ENCODE measurements around the gene DCAF4.
A peak's percentile ranks its signal among the peaks of the same experiment; 100 is the strongest.
"Not testable (repeated sequence)": the region's sequence is repeated elsewhere in the genome, so short reads cannot be mapped to it uniquely, and the experiment has no call there.

Gene DCAF4

DNA sequence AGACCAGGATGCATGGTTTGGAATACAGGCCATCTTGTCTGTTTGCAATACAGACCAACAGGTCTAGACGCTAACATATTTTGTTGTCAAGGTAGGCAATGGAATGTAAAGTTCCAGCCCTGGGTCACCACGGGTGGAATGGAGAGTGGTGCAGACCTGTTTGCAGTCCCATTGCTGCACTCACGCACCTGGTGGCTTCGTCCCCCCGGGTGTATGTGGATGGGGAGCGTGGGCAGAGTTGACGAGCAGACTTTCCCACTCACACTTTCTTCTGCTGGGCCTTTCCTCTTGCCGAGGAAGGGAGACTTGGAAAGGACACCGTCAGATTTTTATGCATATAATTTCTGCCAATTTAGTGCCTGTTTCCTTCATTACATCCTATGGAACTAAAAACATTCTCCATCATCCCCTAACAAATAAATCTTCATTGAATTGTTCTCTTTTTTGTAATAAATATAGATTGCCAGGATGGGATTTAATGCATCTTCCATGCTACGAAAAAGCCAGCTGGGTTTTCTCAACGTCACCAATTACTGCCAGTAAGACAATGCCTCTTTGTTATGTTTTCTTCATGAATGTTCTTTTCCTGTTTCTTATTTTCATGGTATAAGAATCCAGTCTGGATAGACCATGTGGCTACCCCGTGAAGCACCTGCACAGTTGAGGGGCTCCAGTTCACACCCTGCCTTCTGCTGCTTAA lies 15.2 kb downstream of the DCAF4 start:
- DNase-seq = no peak

DNA sequence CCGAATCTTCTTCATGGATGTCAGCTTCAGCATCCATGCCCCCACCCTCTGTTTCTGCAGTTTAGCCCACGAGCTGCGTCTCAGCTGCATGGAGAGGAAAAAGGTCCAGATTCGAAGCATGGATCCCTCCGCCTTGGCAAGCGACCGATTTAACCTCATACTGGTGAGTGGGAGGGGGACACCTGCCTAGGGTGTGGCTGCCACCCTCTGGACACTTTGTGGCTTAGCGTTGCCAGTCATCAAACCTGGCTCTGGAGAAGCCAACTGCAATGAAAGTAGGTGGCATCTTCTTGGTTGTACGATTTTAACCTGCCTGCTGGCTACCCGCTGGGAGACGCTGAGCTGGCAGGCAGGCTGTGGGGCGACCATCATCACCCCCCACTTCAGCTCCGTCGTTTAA lies 16.7 kb downstream of the DCAF4 start:
- DNase-seq = no peak

DNA sequence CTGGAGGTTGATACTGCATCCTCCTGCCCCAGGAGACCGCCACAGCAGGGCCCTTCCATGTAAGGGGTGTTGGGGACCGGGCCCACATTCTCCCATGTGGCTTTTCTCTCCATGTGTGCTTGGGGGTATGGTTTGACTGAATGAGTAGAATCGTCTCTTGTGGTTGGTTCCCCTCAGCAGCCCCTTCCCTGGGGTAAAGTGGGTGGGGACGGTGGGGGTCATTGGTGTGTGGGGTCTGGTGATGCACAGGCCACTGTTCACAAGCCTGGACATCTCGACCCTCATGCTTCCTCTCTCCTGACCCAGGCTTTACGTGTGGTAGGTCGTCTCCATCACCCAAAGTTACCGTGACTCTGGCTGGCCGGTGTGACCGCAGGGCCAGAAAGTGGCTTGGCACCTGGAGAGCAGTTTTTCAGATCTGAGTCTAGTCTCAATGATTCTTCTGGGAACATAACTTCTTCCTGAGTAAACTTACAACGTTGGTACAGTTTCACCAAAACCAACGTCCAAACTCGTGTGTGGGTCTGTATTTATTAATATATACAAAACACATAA lies 17.7 kb downstream of the DCAF4 start:
- DNase-seq = no peak

DNA sequence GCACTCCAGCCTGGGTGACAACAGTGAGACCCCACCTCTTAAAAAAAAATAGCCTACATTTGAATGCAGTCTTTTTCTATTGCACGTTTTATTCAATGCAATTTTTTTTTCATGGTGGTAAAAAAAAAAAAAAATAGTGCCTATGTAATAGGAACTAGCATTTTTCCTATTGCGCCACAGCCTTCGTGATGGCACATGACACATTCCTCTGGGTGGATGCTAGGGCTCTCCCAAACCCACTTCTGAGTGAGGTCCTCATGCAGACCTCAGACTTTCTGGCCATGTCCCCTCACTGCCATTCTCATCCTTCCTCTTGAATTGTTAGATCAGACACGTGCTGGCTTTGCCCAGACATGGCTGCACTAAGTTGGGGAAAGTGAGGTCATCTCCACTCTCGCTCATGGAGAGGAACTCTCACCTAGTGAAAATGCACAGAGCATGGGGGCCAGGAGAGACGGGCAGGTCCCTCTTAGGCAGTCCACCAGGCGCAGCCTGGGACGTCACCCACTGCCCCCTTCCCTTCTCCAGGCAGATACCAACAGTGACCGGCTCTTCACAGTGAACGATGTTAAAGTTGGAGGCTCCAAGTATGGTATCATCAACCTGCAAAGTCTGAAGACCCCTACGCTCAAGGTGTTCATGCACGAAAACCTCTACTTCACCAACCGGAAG lies 19.2 kb downstream of the DCAF4 start:
- no peak for DNase-seq

DNA sequence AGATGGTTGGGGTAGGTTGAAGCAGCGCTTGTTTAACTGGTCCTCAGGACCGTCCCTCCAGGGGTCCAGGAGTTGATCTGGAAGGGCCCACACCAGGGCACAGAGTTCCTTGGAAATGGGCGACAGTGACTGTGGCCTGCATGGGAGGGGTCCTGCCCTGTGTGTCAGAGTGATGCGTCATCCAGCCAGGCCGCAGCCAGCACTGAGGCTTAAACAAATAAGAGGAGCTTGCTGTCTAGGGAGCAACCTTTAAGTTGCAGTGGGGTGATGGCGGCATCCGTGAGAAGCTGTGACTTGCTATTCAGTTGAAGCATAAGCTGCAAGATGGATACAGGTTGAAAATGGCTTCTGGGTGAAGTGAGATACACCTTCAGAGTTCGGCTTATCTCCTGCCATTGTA lies 20.2 kb downstream of the DCAF4 start:
- DNase-seq = no peak

DNA sequence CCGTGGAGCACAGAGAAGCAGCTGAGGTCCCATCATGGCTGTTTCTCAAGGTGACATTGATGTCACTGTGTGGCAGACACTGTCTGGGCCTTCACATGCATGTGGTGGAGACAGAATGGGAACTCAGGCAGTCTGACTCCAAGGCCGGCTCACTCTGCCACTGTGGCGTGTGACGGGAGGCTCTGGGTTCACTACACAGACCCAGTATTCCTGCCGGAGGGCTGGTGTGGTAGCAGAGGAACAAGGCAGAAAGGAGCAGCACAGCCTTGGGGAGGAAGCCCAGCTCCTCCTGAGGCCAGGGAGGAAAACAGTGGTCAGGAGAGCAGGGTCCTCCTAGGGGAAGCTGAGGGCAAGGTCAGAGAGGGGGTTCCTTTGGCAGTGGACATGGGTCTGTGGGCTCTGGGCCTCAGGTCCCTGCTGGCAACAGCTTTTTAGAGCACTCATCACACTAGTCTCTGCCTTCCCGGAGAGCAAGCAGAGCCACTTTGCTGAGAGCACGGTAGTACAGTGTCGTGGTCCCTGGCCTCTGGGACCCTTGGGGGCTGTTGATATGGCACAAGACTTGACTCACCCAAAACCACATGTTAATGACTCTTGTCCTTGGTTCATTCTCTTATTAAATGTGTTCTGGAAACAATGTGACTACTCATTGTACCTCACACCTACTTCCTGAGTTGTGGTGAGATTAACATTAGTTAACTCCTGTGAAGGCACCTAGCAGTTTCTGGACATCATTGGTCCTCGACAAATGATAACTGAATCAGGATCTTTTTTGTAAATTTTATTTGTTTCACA lies 21.3 kb downstream of the DCAF4 start:
- DNase-seq = no peak

DNA sequence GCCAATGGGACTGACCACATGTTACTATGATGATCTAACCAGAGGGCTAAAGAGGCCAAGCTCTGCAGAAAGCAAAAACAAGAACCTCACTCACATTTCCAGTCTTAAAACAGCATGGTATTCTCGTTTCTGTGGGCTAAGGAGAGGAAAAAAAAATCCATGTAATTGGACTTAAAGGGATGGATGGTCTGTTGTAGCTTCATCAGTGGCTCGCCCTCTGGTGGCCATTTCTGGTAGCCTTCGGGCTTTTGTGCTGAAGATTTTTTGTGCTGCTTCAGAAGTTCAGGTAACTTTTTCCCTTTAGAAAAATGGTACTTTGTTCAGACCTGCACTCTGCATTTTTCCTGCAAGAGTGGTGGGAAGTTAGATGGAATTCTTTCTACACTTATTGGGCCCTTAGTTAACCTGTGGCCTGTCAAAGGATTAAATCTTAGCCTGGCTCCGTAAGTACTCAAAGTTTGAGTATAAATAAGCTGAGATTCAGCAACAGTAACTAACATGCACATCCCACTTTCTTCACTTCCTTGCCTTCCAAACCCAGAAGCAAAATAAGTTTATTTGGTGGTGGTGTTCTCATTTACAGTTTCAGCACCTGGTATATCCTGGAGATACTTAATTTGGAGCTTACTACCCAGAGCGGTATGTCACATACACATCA lies 22.3 kb downstream of the DCAF4 start:
- DNase-seq = peak; percentile 71

DNA sequence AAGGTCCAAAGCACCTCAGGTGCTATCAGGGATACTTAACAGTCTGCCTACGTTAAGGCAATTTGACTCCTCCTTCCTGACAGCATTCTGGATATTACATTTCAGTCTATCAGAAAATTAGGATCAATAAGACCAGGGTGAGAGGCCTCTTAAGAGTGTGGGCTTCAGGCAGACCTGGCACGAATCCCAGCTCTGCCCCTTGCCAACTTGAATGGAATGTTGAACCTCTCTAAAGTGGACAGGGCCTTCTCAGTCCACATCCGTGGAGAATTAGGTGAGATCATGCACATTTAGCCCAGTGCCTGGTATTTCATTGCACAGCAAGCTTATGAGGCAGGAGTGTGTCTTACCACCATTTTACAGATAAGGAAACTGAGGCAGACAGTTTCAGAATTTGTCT lies 25.9 kb downstream of the DCAF4 start:
- no peak for DNase-seq

DNA sequence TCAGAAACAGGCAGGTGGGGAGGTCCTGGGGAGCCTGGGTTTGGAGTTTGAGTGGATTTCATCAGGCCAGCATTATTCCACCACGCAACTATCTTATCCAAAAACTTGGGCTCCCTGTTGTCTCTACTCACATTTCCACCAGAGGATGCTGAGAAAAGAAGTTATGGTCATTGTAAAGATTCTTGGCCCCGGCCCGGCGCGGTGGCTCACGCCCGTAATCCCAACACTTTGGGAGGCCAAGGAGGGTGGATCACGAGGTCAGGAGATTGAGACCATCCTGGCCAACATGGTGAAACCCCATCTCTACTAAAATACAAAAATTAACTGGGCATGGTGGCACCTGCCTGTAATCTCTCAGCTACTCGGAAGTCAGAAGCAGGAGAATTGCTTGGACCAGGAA lies 30.5 kb downstream of the DCAF4 start:
- DNase-seq = not testable (repeated sequence)

DNA sequence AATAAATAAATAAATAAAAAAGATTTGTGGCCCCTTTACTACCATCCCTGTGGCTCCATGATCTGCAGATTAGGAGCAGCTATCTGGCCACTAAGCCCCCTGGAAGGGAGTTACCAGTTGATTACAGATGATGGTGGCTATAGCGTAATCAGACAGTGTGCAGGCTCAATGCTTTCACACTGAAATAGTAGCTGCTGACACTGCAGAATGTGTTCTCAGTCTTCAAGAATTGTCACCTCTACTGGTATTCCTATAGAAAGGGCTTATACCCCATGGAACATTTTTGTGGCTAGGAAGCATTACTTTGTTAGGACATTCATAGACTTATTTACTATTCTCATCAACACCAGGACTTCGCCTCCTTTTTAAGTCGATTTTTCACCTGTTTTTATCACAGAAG lies 30.9 kb downstream of the DCAF4 start:
- DNase-seq = no peak

DNA sequence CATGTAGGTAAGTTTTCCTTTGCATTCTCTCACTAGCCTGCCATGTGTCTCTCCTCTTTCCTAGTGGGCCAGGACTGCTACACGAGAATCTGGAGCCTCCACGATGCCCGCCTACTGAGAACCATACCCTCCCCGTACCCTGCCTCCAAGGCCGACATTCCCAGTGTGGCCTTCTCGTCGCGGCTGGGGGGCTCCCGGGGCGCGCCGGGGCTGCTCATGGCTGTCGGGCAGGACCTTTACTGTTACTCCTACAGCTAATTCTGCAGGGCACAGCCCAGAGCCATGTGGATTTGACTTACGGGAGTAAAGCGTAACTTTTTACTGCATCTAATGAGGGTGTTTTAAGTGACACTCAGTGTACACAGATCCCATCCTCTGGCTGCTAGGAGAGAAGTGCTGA lies 32.3 kb downstream of the DCAF4 start:
- no peak for DNase-seq

DNA sequence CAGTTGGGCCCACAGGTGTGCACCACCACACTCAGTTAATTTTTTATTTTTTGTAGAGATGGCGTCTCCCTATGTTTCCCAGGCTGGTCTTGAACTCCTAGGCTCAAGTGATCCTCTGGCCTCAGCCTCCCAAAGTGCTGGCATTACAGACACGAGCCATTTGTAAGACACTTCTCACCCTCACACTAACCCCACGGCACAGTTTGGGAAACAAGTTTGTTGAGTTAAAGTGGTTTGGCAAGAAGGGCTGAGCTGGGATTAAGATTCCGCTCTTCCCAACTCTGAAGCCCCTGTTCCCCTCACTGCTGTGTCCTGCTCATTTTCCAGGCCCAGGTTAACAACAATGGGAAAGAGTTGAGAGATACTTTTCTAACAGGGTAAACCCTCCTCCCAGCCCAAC lies 34.8 kb downstream of the DCAF4 start:
- DNase-seq = not testable (repeated sequence)

DNA sequence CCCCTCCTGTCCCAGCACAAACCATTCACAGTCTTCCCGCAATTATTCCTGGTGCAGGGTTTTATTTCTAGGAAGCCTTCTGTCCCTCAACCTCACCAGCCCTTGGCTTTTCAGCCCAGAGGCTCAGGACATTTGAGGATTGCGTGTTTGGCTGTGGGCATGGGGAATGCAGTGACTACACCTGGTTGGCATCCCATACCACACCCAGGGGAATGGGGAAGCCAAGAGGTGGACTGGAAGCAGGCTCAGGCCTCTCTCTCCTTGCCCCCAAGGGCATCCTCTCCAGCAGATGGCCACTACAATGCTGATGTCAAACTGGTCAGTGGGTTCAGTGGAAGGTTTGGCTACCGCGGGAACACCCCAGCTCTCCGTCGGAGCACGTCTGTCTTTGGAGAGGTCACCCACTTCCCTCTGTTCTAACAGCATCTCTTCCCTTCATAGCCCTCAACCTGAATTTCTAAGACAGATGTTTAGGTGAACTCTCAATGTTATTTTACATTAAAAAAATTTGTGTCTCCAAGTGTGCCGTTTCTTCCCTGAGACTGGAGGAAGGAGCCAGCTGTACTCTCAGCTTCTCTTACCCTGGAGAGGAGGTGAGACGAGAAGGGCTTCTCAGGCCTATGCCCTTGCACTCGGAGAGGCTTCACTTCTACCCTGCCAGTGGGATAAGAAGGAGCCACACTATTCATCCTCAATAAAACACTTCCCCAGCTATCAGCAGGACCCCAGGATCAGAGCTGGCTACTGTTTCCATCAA lies 35.5 kb downstream of the DCAF4 start:
- DNase-seq = no peak

DNA sequence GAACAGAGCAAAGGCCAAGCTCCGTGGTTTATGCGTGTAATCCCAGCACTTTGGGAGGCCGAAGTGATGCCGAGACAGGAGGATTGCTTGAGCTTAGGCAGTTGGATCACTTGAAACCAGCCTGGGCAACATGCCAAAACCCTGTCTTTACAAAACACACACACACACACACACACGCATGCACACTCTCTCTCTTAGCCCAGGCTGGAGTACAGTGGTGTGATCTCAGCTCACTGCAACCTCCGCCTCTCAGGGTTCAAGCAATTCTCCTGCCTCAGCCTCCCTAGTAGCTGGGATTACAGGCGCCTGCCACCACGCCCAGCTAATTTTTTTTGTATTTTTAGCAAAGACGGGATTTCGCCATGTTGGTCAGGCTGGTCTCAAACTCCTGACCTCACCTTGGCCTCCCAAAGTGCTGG lies 36.1 kb downstream of the DCAF4 start:
- DNase-seq = not testable (repeated sequence)

DNA sequence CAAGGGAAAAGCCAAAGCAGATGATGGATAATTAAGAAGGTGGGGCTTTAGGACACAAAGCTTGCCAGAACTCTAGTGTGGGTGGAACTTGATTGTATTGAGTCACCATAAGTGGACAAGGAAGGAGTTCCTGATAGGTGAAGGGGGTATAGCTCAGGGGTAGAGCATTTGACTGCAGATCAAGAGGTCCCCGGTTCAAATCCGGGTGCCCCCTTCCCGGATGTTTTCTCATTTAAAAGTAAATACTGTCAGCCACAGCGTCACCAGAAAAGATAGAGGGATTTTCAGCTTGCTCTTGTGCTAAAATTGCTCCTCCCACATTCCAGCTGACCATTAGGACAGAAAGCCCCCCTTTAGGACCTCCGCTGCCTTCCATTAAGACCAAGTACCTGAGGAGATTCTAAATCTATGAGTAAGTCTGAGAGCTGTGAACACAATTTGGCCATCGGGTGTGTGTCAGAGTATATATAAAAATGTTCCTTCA lies 36.6 kb downstream of the DCAF4 start:
- no peak for DNase-seq

DNA sequence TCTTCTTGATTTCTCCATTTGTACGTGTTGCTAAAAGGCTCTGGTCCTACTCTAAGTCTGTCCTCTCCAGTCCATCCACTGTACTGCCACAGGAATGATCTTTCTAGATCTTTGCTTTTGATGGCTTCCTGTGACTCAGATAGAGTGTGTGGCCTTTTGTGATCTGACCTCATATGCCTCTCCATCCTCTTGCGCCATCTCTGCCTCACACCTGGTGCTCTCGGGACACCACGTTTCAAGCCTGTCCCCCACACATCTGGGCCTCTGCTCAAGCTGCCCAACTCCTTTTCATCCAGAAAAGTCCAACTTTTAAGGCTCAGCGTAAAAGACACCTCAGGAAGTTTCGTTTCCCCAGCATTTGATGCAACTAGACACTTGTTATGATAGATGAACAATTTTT lies 39.0 kb downstream of the DCAF4 start:
- DNase-seq = no peak

DNA sequence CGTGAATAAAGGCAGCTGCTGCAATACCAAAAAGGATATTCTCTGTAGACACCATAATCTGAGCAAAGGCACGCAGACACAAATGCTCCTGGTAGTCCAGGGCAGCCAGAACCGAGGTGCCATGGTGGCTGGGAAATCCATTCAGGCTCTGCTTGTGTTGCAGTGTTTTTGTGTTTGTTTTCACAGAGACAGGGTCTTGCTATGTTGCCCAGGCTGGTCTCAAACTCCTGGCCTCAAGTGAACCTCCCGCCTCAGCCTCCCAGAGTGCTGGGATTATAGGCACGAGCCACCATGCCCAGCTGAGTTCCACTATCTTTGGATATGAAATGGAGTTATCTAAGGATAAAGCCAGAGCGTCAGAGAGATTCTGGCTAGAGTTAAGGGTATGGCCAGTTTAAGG lies 39.8 kb downstream of the DCAF4 start:
- DNase-seq = no peak

DNA sequence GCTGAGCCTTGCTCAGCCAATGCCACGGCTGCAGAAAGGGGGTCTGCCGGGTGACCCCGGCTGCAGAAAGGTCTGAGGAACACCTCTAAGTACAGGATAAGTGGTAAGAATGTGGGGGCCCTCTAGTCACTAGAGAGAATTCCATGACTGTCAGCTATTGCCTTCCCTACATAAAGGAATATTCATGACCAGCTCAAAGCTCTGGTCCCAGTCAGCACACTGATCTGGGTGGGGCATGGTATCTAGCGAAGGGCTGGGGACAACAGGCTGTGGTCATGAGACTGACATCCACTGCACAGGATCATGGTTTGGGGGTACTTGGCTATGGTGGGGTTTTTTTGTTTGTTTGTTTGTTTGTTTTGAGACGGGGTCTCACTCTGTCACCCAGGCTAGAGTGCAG lies 42.1 kb downstream of the DCAF4 start:
- DNase-seq = no peak

DNA sequence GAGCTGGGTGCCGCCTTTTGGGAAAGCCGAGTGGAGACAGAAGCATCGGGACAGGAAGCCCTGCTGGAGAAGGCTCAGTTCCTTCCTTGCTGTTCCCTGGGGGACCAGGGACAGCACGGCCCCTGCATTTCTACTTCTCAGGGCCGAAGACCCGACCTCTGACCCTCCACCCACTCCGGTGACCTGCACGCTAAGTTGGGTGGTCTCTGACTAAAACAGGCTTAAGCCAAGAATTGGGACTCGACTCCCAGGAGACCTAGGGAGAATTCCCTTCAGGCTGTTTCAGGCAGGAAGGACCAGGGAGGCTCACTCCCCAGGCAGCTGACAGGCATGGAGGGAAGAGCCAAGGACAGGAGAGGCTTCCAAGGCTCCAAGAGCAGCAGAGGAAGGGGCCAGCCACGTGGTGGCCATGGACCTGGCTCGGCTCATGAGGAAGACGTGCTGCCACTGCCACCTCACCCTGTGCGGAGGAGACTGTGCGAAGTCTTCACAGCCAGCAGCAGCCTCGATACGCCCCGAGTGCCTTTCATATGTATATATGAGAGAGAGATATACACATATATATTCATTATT lies 43.9 kb downstream of the DCAF4 start:
- DNase-seq = no peak

DNA sequence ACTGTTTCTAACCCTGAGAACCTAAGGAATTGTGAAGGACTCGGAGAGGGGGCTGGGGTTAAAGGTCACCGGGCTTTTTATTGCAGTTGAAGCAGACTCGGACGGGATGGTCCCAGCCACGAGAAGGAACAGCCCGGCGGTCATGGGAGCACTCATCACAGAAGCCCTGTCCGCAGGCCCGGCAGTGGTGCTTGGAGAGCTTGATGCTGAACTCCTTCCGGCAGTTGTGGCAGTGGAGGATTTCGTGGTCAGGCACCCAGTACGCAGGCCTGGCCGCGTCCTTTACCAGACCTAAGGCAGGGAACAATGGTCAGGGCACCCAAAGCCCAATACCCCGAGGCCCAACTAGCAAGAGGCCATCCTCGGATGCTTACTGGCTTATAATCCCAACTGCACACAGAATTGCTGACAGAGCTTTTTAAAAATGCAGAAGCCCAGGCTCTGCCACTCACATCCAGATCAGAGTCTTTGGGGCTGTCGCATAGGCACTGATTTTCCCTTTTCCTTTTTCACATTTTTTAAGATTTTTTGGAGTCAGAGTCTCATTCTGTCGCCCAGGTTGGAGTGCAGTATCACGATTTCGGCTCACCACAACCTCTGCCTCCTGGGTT lies 44.7 kb downstream of the DCAF4 start:
- no peak for DNase-seq

DNA sequence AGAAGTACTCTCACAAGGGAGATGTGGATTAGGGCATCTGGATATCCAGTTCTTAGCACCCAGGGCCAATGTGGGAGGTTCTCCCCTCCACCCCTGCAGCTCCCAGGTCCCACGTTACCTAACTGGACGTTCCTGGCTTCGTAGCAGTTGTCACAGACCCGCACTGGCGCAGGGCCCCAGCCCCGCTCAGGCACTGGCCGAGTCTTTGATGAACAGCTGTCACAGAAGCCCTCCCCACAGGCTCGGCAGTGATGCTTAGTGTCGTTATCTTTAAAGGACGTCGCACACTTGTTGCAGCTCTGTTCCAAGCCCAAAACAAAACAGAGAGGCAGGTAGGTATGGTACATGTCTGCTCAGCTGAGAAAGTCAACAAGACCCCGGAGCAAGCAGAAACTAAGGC lies 48.4 kb downstream of the DCAF4 start:
- DNase-seq = no peak
